Glomerular visceral epithelial cell (primary cell): ENCODE results near the gene ARMC12.

Experiments
- DNase-seq: peaks from one replicate; pipeline ENCODE4 v3.0.0-alpha.2; 2016; ENCODE audit errors: extremely low spot score

The ARMC12 gene

DNA sequence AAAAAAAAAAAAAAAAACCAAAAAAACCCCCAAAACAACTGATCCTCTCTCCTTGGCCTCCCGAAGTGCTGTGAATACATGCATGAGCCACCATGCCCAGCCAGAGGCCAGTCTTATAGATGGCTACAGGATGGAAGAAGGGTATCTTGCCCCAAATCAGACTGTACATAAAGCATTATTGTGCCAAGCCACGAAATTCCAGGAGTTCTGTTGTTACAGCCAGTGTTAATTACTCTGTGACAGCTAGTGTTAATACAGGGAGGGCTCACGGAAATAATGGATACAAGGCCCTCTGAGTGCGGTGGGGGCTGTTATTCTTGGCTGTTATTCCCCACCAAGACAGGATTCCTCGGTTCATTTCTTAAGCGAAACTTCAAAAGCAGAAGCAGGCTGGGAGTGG lies 38.2 kb downstream of the ARMC12 start:
- DNase-seq: no peak

DNA sequence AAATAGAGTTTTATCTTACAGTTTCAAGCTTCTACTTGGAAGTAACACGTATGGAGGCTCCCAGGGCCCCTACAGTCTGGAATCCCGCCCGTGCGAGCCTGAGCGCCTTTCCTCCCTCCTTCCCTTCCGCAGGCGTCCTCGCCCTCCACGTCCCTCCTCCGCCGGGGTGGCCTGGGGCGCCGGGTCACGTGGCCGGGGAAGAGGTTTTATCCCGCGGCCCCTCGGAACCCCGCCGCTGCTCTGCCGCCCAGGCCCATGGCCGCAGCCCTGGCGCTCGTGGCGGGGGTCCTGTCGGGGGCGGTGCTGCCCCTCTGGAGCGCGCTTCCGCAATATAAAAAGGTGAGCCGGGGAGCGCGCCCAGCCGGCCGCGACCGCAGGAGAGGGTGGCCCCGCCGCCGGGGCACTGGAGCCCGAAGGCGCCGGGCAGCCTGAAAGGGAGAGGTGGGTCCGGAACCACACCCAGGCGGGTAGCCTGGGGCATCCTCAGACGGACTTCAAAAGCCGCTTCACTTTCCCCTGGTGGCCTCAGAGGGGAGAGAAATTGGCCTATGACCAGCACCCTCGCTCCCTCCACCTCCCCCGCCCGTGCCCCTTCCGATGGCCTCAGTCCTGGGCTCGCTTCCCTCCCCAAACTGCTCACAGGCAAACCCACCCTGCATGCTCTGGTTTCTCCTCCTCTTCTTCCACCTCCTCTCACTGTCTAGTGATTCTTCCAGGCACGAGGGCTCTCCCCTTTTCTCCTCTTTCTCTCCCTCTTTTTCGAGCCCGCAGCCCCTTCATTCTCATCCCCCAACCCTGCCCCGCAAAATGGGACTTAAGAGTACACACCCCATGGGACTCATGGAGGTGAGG lies 39.8 kb downstream of the ARMC12 start, which contains the start of gene CLPSL2:
CLPSL2 (plus strand) TSS at position 235 of the 852 bp plus-strand sequence; CDS start at position 256, 21 bp downstream.
- peak; percentile 13 for DNase-seq

DNA sequence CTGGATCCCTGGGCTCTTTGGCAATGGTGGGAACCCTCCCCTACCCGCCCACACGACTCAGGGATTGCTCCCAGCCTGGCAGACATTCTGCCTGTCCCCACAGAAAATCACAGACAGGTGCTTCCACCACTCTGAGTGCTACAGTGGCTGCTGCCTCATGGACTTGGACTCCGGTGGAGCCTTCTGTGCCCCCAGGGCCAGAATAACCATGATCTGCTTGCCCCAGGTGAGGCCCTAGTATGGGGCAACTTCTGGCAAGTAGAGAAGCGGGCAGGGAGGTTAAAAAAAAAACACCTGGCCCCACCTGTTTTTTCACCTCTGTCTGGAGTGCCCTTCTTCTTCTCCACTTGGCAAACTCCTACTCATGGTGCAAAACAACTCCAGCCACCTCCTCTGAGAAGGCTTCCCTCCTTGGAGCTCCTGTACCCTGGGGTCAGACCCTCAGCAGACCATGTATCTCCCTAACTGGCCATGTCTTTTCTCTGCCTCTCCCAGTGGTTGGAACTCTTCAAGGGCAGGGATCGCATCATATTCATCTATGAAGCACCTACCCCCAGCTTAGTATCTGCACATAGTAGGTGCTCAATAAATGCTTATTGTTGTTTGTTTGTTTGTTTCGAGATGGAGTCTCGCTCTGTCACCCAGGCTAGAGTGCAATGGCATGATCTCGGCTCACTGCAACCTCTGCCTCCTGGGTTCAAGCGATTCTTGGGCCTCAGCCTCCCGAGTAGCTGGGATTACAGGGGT lies 40.7 kb downstream of the ARMC12 start:
- no peak for DNase-seq

DNA sequence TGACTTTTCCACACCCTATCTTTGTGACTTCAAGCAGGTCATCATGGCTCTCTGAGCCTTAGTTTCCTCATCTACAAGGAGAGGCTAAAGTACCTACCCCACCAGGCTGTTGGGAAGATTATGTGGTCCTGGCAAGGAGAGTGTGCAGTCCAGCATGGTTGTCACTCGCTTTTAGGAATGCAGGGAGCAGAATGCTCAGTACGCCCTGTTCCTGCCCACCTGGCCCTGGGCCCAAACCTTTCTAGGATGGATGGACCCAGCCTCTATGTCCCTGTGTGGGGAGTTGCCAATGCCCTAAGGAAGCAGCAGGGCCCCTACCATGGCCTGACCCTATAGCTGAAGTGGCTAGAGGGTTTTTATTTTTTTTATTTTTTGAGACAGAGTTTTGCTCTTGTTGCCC lies 41.6 kb downstream of the ARMC12 start:
- no peak for DNase-seq

DNA sequence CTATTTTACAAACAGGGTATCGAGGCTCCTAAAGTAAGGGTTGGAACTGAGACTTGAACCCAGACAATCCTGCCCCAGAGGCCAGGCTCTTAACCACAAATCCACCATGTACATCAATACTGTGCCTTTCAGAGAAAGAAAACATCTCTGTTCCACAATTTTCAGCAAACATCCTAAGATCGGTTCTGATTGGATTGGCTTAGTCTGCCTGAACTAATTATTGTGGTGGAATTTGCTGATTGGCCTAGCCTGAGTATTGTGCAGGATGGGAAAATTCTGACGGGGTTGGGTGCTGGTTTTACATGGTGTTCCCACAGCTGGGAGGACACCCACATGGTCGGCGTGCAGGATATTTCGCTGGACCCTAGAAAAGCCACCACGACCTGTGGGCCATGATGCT lies 43.9 kb downstream of the ARMC12 start, which contains the start of gene CLPSL1:
CLPSL1 (plus strand) TSS at position 301 of the 400 bp plus-strand sequence; CDS start at position 393, 92 bp downstream.
- no peak for DNase-seq

DNA sequence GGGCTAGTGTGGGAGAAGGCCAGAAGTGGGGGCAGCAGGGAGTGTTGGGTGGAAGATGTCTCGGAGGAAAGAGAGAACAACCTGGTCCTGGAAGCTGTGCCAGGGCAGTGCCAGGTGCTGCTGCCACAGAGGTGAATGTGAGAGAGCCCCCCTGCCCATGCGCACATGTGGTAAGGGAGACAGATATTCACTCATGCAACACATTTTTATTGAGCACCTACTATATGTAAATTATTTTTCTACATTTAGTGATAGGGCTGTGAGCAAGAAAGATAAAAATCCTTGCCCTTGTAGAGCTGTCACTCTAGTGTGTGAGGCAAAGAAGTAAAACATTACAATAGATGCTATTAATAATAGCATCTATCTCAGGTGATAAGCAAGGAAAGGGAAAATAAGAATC lies 44.5 kb downstream of the ARMC12 start:
- no peak for DNase-seq

DNA sequence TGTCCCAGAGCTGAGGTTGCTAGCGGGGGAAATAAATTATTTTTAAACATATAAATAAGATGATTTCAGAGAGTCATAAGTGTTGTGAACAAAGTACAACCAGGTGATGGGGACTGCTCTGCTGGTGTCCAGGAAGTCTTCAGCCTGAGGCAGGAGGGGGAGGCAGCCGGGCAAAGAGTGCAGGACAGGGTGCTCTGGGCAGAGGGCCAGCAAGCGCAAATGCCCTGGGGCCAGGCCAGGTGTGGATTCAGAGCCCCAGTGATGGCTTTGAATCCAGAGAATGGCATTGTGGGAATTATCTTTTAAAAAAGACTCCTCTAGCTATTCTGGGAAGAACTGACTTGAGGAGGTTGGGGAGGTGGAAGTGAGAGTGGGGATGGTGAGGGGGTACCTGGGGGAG lies 45.6 kb downstream of the ARMC12 start:
- DNase-seq: no peak

DNA sequence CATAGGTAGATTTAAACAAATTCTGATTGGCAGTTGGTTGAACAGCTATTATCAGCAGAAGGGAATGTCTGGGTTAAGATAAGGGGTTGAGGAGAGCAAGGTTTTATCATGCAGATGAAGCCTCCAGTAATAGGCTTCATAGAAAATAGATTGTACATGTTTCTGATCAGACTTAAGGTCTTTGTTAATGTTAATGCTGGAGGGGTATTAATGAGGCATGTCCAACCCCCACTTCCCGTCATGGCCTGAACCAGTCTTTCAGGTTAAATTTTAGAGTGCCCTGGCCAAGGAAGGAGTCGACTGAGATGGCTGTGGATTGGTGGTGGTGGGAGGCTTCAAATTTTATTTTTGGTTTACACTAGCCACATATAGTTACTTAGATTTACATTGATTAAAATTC lies 47.4 kb downstream of the ARMC12 start:
- DNase-seq: no peak

DNA sequence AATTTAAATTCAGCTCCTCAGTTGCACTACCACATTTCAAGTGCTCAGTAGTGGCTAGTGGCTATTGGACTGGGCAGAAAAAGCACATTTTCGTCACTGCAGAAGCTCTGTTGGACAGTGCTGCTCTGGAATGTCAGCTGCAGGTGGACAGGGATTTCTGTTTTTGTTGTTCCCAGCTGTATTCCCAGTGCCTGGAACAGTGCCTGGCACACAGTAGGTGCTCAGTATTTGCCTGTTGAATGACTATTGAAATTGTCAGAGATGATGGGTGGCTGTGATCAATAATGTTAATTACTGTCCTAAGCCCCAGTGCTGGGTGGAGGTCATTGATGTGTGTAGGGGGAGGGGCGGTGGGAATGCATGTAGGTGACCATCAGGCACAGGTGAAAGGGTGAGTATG lies 49.4 kb downstream of the ARMC12 start:
- DNase-seq: no peak

DNA sequence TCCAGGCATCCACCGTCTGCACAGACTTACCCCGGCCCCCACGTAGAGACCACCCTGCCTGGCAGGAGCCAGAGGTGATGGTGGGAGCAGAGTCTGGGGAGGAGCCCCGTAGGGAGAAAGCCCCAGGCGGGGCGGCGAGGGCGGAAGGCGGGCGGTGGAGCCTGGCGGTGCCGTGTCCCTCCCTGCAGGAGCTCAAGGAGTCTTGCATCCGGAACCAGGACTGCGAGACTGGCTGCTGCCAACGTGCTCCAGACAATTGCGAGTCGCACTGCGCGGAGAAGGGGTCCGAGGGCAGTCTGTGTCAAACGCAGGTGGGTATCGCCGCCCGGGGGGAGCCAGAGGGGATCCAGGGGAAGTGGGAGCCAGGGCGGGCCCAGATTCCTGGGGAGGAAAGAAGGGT lies 50.0 kb downstream of the ARMC12 start:
- DNase-seq: no peak

DNA sequence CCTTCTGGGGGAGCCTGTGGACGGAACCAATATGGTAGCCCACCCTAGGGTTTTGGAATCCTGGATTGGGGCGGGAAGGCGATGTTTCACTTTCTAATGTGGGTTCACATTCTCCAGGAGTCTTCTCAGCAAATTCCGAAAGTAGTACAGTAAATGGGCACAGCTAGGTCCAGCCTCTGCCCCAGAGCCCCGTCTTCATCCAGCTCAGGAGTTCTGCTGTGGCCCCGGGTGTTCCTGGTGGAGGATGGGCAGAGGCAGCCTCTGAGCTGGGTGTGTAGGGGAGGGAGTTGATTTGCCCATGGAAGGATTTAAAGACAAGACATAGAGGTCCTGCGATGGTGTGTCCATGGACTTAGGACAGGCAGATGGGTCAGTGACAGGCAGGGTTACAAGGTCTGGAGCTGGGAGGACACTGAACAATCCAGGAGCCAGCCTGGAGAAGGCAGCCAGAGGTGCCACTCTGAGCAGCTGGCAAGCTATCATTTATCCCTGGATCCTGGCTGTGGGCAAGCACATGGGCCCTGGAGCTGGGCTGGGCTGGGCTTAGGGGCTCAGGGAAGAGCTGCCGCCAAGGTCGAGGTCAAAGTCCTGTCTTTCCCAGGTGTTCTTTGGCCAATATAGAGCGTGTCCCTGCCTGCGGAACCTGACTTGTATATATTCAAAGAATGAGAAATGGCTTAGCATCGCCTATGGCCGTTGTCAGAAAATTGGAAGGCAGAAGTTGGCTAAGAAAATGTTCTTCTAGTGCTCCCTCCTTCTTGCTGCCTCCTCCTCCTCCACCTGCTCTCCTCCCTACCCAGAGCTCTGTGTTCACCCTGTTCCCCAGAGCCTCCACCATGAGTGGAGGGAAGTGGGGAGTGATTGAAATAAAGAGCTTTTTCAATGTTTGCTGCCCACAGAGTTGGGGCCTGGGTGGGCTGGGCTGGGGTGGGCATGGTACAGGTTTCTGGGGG lies 50.7 kb downstream of the ARMC12 start:
- no peak for DNase-seq

DNA sequence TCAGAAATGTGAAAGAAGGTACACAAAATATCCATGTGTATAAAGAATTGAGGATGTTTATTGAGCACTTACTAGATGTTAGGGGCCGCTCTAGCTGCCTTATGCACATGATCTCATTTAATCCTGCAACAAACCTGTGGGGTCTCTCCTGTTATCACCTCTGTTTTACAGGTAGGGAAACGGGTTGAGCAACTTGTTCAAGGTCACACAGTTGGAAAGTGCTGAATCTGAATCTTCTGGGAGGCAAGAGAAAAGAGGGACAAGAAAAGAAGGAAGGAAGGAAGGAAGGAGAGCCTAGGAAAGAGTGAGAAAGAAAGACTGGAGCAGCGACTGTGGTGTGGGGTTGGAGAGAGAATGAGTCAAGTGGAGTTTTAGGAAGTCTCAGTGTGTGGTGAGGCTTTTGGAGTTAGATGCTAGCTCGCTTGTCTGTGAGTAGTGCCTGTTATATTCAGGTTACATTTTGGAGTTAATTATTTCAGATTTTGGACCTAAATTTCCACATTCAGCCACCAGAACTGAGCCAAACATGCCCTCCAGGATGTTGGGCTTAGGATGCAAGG lies 51.7 kb downstream of the ARMC12 start:
- DNase-seq: no peak

DNA sequence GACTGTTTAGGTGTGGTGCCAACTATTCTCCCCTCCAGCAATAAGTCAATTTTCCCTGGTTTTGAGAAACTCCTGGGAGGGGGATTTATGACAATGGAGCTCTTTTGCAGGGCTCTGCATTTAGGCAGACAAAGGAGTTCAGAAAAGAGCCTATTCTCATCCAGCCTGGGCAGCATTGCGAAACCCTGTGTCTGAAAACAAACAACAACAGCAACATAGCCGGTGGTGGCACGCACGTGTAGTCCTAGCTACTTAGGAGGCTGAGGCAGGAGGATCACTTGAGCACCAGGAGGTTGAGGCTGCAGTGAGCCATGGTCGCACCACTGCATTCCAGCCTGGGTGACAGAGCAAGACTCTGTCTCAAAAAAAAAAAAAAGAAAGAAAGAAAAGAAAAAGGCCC lies 53.9 kb downstream of the ARMC12 start:
- no peak for DNase-seq

DNA sequence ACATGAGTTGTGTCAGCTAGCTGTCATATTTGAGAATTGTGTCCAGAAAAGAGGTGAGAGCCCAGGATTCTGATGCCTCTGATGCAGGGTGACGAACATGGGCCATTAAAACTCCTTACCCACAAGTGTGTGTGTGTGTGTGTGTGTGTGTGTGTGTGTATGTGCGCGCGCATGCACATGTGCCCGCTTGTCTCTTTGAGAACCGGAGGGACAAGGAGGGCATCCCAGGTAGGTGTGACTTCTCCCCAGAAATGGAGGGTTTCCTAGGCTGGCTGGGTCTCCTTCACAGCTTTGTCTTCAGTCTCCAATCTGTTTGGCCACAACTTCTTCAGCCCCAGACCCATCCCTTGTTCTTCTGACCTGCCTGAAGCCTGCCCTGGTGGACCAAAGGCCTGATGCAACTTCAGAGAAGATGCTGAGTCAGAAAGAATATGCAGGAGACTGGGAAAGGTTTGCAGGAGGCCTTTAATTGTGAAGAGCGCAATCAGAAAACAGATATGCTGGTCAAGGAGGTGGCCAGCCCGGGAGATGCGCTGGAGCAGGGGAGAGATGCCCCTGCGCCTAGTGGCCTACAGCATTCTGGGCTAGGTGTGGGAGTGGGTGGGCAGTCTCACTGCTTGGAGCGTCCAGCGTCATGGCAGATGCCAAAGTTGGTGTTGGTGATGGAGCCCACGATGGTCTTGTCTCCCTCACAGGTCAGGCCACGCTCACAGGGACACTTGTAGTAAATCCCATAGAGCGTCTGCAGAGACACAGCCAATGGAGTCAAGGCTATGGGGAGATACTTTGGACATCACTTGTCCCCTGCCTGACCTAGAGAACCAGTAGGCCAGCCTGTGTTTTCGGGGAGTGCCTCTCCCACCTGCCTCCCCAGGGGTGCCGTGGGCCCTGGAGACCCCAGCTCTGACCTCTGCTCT lies 58.0 kb downstream of the ARMC12 start:
- no peak for DNase-seq

DNA sequence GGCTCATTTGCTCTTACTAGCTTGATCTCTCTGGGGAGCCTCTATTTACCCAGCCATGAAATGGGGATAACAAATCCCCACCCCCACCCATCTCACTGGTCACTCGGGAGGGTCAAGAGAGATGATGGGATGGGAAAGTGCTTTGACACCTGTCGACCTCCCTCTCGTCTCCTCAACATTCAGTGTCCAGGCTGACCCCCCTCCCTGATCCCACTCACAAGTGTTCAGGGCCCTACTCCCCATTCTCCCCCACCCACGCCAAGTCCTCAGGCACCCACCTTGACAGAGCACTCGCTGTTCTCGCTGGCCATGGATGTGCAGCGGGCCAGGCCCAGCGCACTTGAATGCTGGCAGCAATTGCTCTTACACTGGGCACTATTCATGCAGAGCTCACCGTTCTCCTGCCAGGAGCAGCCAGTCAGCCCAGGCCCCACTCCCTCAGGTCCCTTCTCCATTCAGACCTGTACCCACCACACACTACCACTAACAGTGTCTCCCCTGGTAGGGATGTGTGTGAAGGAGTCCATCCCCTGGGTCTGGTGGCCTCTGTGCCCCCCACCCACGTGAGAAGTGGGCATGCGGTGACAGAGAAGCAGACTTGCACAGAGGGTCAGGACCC lies 58.7 kb downstream of the ARMC12 start:
- DNase-seq: no peak

DNA sequence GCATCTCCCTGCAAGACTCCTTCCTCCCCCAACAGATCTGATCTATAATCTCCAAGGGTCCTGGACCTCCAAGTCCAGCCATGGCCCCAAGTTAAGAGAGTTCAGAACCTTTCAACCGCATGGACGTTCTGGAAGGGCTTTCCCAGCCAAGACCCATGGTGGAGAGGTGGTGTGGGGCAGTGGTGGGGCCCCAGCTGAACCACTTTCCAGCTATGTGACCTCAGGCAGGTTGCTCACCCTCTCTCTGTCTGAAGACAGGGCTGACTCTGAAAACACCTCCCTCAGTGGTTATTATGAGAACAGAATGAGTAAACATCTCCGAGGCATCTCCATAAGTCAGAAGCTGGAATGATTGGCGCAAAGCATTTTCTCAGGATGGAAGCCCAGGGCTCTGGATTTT lies 59.4 kb downstream of the ARMC12 start:
- no peak for DNase-seq

DNA sequence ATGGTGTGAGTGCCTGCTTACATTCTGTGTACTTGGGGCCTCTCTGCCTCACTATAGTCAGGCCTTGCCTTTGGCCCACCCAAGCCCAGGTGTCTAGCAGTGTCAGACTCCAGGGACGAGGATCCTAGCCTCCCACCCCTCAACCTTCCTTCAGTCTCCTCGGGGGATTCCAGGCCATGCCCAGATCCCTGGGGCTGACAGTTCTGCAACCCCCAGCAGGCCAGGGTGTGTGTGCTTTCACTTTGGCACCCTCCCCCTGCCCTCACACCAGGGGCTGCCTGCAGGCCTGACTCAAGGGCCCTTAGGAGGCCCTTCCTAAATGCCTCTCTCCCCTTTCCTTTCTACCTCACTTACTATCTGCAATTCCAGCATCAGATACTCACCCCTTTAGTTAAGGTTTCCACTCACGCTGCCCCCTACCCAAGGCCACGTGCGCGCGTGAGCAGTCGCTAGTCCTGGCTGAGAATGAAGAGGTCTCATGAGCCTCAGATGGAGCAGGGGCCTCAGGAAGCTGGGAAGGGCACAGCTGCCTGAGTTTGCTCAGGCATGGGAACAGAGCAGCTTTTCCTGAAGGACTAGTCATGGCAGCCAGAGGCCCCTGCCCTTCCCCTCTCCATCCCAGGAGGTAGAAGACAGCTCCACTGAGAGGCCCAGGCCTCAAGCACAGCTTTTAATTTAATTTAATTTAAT lies 61.1 kb downstream of the ARMC12 start:
- no peak for DNase-seq
